Activated naive CD8-positive, alpha-beta T cell treated with anti-CD3 and anti-CD28 coated beads, Interleukin-2, amount 50 U/mL, for 24 hours (primary cell): Measurements from ENCODE around the gene DNAJA1.
A peak's percentile ranks its signal among the peaks of the same experiment; 100 is the strongest.

Experiments used
- ATAC-seq: fragments of 150-1000 bp; cut with Tn5 transposase; one replicate; pipeline ENCODE4 v1.10.0; 2021
- DNase-seq: peaks from one replicate; pipeline ENCODE4 v3.0.0; 2021
- H3K27ac Mint-ChIP-seq: one replicate; pipeline ENCODE4 v1.8.0; 2021; ENCODE audit warnings: mild to moderate bottlenecking, mixed read lengths
- H3K27me3 Mint-ChIP-seq: one replicate; pipeline ENCODE4 v1.8.0; 2021; ENCODE audit warnings: mixed read lengths
- H3K36me3 Mint-ChIP-seq: one replicate; pipeline ENCODE4 v1.8.0; 2021; ENCODE audit warnings: low read depth, mixed read lengths
- H3K4me1 Mint-ChIP-seq: one replicate; pipeline ENCODE4 v1.8.0; 2021; ENCODE audit warnings: mixed read lengths
- H3K4me3 Mint-ChIP-seq: one replicate; pipeline ENCODE4 v1.8.0; 2021; ENCODE audit warnings: mild to moderate bottlenecking, moderate library complexity, mixed read lengths
- H3K9me3 Mint-ChIP-seq: one replicate; pipeline ENCODE4 v1.8.0; 2021; ENCODE audit warnings: mixed read lengths

Gene DNAJA1

DNA sequence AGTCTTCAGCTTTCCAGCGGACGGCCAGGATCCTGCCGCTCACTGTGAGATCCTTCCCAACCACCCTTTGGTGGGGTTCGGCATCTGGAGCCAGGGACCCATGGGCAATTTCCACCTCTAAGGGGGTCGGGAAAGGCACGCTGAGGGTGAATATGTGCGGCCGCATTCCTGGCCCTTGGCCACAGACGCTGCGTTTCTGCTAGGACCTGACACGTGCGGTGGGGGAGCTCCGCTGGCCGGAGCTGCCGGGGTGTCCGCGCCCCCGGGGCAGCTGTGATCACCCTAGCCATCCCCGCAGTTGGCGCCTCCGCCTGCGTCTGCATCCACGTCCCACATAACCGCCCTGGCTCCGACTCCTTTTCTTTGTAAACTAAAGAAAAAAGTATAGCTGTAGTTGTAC lies 5.3 kb upstream of the DNAJA1 start:
- no peak for ATAC-seq

DNA sequence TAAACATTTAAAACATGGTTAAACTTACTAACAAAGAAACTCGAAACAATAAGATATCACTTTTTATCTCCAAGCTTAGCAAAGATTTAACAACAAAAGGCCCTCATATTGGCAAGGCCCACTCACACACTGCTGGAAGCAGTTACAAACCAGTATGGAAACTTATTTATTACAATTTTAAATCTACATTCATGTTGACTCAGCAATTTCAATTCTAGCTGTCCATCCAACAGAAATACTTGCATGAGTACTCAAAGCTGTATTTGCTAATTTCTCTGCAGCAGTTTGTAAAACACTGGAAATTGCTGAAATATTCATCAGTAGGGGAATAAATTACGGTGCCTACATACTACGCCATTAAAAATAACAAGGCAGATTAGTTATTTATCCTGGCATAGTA lies 2.8 kb upstream of the DNAJA1 start:
- H3K27me3 Mint-ChIP-seq: no peaks in the 10 kb centered on the region
- peaks cover 36% of the 10 kb centered on the region for H3K36me3 Mint-ChIP-seq
- peak overlapping the region; percentile 28 for H3K27ac Mint-ChIP-seq
- DNase-seq (no peak), ATAC-seq (no peak)
- peak overlapping the region; percentile 98 for H3K4me3 Mint-ChIP-seq
- H3K4me1 Mint-ChIP-seq: peaks cover 45% of the 10 kb centered on the region
- no peaks in the 10 kb centered on the region for H3K9me3 Mint-ChIP-seq

More for the DNA sequence above, 5.3 kb upstream of the DNAJA1 start:
- Mint-ChIP-seq H3K9me3 (no peaks in the 10 kb centered on the region), H3K4me3 (no peak overlapping the region), H3K27ac (no peak overlapping the region), H3K4me1 (peaks cover 30% of the 10 kb centered on the region), H3K27me3 (no peaks in the 10 kb centered on the region), H3K36me3 (peaks cover 20% of the 10 kb centered on the region)
- no peak for DNase-seq

DNA sequence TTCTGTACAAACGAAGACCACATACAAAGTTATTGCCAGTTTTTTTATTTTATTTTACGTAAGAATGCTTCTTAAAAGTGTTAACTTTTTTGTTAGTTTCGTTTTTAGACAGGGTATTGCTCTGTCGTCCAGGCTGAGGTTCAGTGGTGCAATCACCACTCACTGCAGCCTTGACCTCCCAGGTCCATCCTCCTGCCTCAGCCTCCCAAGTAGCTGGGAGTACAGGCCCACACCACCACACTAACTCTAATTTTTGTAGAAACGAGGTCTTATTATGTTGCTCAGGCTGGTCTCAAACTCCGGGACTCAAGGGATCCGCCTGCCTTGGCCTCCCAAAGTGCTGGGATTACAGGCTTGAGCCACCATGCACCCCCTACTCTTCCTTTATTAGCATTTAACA lies 2.3 kb upstream of the DNAJA1 start:
- Mint-ChIP-seq H3K4me1 (peaks cover 49% of the 10 kb centered on the region), H3K9me3 (no peaks in the 10 kb centered on the region), H3K4me3 (peak overlapping the region; percentile 98), H3K36me3 (peaks cover 41% of the 10 kb centered on the region), H3K27me3 (no peaks in the 10 kb centered on the region), H3K27ac (peak overlapping the region; percentile 28)
- ATAC-seq (no peak), DNase-seq (no peak)

DNA sequence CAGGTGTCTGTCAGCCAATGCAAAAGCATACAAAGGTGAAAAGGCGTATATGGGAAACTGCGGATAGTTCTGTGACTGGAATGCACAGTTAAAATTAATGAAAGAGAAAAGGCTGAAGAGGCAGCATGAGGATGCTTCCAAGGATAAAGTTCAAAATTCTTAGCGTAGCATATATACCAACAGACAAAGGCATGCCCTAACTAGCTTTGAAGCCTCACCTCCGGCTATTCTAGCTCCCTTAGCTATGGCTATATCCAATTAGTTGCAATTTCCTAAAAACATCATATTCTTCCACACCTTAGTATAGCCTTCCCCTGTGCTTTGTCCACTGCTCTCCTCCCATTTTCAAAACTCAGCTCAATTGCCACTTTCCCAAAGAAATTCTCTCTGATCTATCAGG lies 1.4 kb upstream of the DNAJA1 start:
- DNase-seq: no peak
- H3K9me3 Mint-ChIP-seq: no peaks in the 10 kb centered on the region

DNA sequence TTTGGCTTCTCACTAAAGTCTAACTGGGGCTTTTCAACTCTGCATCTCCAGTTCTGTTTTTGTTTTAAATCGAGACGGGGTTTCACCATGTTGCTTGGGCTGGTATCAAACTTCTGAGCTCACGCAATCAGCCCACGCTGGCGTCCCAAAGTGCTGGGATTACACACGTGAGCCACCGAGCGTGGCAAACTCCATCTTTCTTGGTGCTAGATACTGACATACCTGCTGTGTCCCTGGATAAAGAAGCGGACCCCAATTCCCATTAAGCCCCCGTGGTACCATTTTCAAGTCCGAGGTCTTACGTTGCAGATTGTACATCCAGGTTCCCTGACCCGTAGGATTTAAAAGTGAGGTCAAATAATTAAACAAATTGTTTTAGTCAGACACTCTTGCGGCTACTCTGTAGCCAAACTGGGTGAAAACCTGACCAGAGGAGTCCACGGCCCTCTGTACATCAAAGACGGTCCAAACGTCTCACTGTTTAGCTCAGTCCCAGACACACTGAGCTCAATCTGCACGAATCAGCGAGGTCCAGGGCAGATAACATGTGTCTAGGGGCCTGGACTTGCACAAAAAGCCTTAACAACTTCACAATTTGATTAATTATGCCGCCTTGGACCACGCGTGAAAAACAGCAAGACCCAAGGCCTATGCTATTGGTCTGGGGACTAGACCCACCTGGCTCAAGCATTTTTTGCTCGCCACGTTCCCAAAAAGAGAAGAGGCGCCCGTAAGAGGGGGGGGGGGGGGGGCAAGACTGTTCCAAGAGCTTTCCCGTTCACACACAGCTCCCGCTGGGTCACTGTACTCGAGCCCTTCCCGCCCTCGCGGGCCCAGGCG lies 727 bp upstream of the DNAJA1 start:
- H3K27me3 Mint-ChIP-seq: no peaks in the 10 kb centered on the region
- H3K4me1 Mint-ChIP-seq: peaks cover 65% of the 10 kb centered on the region
- peak overlapping the region; percentile 95 for H3K27ac Mint-ChIP-seq
- DNase-seq (no peak), ATAC-seq (no peak)
- peak overlapping the region; percentile 98 for H3K4me3 Mint-ChIP-seq
- H3K36me3 Mint-ChIP-seq: peaks cover 53% of the 10 kb centered on the region
- H3K9me3 Mint-ChIP-seq: no peaks in the 10 kb centered on the region

More for the DNA sequence above, 1.4 kb upstream of the DNAJA1 start:
- peak overlapping the region; percentile 95 for H3K27ac Mint-ChIP-seq
- H3K36me3 Mint-ChIP-seq: peaks cover 50% of the 10 kb centered on the region
- peaks cover 58% of the 10 kb centered on the region for H3K4me1 Mint-ChIP-seq
- peak overlapping the region; percentile 98 for H3K4me3 Mint-ChIP-seq
- no peak for ATAC-seq
- H3K27me3 Mint-ChIP-seq: no peaks in the 10 kb centered on the region

DNA sequence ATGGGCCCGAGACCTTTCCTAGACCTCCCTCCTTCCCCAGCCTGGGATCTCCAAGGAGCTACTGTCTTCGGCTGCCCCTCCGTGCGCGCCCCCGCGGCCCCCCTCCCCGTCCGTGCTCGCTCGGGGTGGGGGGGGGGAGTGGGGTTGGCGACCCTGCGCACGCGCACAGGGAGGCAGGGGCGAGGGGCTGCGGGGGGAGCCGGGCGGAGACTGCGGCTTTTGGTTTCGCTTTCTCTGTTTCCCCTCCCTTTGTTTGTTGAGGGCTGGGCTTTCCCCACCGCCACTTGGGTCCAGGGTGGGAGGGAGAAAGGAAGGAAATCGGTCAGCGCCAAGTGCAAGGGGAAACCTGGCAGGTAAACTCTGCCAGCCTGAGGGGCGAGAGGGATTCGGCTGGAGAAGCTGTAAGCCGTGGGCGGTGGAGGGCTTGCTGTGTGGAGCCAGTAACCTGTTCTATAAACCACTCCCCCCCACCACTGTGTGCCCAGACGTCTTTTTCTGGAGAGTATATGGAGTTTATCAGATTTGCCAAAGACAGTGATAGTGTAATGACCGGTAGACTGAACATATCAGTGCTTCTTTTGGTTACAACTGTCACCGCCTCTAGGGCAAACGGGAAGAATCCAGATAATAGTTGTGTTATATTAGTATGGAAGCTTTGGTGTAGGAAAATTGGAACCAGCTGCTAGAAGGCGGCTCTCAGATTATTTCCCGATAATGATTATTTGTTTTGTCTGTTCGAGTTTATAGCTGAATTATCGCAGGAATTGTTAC lies 684 bp downstream of the DNAJA1 start:
- ATAC-seq: peak; percentile 58
- Mint-ChIP-seq H3K27ac (peak overlapping the region; percentile 95), H3K36me3 (peaks cover 61% of the 10 kb centered on the region), H3K4me3 (peak overlapping the region; percentile 98), H3K9me3 (no peaks in the 10 kb centered on the region), H3K4me1 (peaks cover 79% of the 10 kb centered on the region), H3K27me3 (no peaks in the 10 kb centered on the region)
- peak; percentile 81 for DNase-seq

DNA sequence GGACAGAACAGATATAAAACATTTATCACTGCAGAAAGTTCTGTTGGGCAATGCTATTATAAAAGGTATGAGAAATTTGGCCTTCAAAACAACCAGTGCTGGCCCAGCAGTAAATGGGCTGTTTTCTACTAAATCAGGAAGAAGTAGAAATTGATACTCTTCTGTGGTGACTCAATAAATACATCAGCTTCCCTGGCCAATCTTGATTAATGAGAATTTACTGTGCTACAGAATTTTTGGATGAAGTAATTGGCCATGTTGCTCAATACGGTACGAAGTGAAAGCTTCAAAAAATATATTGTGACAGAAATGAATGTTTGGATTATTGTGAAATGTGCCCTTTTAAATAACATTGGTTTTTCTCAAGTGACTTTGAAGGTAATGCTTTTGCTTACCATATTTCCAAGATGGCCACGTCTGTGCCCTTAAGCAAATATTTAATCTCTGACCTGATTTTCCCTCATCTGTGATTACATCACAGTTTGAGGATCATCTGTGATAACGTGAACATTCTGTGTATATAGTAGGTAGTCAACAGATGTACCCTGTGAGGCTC lies 4.2 kb downstream of the DNAJA1 start:
- no peaks in the 10 kb centered on the region for H3K9me3 Mint-ChIP-seq
- peak overlapping the region; percentile 98 for H3K4me3 Mint-ChIP-seq
- no peaks in the 10 kb centered on the region for H3K27me3 Mint-ChIP-seq
- peaks cover 82% of the 10 kb centered on the region for H3K36me3 Mint-ChIP-seq
- peak overlapping the region; percentile 17 for H3K27ac Mint-ChIP-seq
- DNase-seq (no peak), ATAC-seq (no peak)
- peaks cover 71% of the 10 kb centered on the region for H3K4me1 Mint-ChIP-seq

DNA sequence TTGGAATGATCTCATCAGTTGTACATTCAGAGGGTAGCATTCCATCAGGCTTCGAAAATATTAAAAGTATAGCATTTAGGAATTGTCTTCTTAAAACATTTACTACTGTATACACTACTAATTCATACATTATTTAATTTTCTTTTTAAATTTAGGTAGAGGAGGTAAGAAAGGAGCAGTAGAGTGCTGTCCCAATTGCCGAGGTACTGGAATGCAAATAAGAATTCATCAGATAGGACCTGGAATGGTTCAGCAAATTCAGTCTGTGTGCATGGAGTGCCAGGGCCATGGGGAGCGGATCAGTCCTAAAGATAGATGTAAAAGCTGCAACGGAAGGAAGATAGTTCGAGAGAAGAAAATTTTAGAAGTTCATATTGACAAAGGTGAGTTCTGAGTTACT lies 5.2 kb downstream of the DNAJA1 start:
- Mint-ChIP-seq H3K9me3 (no peaks in the 10 kb centered on the region), H3K36me3 (peaks cover 92% of the 10 kb centered on the region), H3K27ac (no peak overlapping the region), H3K4me1 (peaks cover 71% of the 10 kb centered on the region), H3K4me3 (peak overlapping the region; percentile 42), H3K27me3 (no peaks in the 10 kb centered on the region)
- DNase-seq (no peak), ATAC-seq (no peak)

DNA sequence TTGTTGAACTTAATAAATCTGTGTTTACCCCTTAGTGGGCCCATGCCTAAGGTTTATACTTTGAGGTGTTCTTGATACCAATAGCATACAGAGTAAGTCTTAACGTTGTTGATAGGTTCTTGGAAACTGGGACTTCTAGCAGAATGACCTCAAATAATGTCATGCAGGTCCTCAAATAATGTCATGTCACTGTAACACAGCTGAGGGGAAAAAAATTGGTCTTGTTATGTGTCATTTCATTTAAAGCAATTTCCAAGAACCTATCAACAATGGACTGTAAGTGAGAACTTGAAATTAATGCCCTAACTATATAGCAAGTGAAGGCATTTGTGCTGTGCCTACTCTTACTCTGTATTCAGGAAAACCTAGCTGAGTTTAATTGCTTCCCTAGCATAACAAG lies 7.2 kb downstream of the DNAJA1 start:
- no peak overlapping the region for H3K4me3 Mint-ChIP-seq
- H3K9me3 Mint-ChIP-seq: no peaks in the 10 kb centered on the region
- ATAC-seq (no peak), DNase-seq (no peak)
- peak overlapping the region; percentile 36 for H3K27ac Mint-ChIP-seq
- H3K36me3 Mint-ChIP-seq: peaks cover 94% of the 10 kb centered on the region
- H3K4me1 Mint-ChIP-seq: peaks cover 55% of the 10 kb centered on the region
- no peaks in the 10 kb centered on the region for H3K27me3 Mint-ChIP-seq

DNA sequence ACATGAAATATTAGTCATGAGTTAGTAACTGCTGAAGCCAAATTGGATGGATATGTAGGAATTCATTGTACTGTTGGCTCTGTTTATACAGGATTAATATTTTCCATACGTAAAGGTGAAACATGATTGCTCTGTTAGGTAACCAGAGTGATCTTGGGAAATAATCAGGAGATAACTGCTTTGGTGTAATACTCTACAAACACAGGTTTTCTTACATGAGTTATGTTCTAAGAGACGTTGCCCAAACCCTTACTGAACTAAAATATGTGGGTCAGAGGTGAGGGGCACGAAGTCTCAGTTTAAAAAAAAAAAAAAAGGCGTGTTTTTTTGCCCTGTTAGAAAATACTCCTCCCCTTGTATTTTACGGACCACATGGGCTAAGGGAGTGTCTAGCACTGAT lies 7.8 kb downstream of the DNAJA1 start:
- Mint-ChIP-seq H3K27ac (no peak overlapping the region), H3K27me3 (no peaks in the 10 kb centered on the region), H3K4me1 (peaks cover 51% of the 10 kb centered on the region), H3K4me3 (no peak overlapping the region), H3K36me3 (peaks cover 93% of the 10 kb centered on the region), H3K9me3 (no peaks in the 10 kb centered on the region)
- no peak for DNase-seq
- ATAC-seq: no peak

DNA sequence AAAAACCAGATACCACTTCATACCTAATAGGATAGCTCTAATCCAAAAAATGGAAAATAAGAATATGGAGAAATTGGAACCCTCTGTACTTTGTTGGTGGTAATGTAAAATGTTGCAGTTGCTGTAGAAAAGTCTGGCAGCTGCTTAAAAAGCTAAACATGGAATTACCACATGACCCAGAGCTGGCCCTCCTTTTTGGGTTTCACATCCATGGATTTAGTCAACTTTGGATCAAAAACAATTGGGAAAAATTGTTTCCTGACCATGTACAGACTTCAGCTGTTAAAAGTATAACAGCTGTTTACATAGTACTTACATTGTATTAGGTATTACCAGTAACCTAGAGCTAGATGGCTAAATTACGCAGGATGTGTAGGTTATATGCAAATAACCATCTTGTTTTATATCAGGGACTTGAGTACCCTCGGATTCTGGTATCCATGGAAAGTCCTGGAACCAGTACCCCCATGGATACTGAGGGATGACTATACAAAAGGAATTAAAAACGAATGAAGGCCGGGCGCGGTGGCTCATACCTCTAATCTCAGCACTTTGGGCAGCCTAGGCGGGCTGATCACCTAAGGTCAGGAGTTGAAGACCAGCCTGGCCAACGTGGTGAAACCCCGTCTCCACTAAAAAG lies 15.8 kb downstream of the DNAJA1 start:
- no peak for DNase-seq
- no peaks in the 10 kb centered on the region for H3K9me3 Mint-ChIP-seq
- no peaks in the 10 kb centered on the region for H3K27me3 Mint-ChIP-seq
- ATAC-seq: no peak
- peaks cover 51% of the 10 kb centered on the region for H3K36me3 Mint-ChIP-seq
- no peak overlapping the region for H3K4me3 Mint-ChIP-seq
- H3K27ac Mint-ChIP-seq: no peak overlapping the region
- peaks cover 16% of the 10 kb centered on the region for H3K4me1 Mint-ChIP-seq

DNA sequence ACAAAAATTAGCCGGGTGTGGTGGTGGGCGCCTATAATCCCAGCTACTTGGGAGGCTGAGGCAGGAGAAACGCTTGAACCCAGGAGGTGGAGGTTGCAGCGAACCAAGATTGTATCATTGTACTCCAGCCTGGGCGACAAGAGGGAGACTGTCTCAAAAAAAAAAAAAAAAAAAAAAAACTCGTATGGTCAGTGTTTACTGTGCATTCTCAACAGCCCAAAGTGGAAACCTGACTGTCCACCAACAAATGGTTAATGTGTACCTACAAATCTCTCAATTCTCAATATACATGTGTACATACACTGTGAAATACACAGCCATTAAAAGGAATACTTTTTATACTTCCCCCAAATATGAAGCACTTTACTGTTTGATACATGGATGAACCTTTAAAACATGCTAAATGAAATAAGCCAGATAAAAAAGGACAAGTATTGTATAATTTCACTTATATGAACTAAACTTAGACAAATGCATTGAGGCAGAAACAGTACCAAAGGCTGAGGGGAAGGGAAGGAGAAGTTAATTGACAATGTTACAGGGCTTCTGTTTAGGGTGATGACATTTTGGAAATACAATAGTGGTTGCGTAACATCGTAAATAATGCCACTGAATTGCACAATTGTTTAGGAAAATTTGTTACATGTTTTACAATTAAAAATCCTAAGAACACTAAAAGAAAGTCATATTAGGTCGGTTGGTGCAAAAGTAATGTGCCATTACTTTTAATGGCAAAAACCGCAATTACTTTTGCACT lies 16.5 kb downstream of the DNAJA1 start:
- Mint-ChIP-seq H3K4me3 (no peak overlapping the region), H3K4me1 (peaks cover 16% of the 10 kb centered on the region), H3K27me3 (no peaks in the 10 kb centered on the region), H3K9me3 (no peaks in the 10 kb centered on the region), H3K36me3 (peaks cover 46% of the 10 kb centered on the region), H3K27ac (no peak overlapping the region)
- no peak for DNase-seq
- no peak for ATAC-seq

DNA sequence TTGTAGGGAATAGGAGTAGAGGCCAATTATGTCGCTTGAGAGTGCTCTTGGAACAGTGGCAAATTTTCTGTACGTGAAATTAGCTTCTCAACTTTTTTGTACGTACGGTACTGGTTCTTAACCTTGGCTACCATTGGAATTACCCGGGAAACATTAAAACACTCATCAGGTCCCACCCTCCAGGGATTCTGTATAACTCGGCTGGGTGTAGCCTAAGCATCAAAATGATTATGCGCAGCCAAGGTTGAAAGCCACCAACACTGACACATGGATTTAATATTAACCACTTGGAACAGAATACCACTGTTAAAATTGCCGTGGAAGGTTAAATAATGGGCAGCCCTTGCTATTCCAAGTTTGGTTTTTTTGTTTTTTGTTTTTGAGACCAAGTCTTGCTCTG lies 17.4 kb downstream of the DNAJA1 start:
- Mint-ChIP-seq H3K27ac (no peak overlapping the region), H3K27me3 (no peaks in the 10 kb centered on the region), H3K9me3 (no peaks in the 10 kb centered on the region), H3K4me1 (peaks cover 16% of the 10 kb centered on the region), H3K4me3 (no peak overlapping the region), H3K36me3 (peaks cover 40% of the 10 kb centered on the region)
- no peak for DNase-seq
- no peak for ATAC-seq

DNA sequence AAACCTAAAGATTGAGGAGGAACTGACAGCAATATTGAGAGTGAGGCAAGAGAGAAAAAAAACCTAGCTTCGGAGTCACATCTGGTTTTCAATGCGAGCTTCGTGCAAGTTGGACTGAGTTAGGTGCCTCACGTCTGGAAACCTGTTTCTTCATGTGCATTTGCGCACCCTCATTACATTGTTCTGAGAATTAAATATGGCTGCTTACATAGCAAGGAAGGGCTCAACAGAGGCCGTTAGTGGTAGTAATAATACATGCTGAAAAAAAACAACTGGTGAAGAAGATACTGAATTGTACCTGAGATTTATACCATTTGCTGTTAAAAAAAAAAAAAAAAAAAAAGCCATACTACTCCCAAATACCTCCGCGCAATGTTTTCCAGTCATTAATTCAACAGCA lies 18.6 kb downstream of the DNAJA1 start:
- H3K36me3 Mint-ChIP-seq: peaks cover 36% of the 10 kb centered on the region
- no peaks in the 10 kb centered on the region for H3K9me3 Mint-ChIP-seq
- peak overlapping the region; percentile 56 for H3K27ac Mint-ChIP-seq
- H3K4me1 Mint-ChIP-seq: peaks cover 16% of the 10 kb centered on the region
- no peak for DNase-seq
- no peaks in the 10 kb centered on the region for H3K27me3 Mint-ChIP-seq
- ATAC-seq: no peak
- peak overlapping the region; percentile 75 for H3K4me3 Mint-ChIP-seq
